Stimulated activated CD4-positive, alpha-beta T cell treated with anti-CD3 and anti-CD28 coated beads, Interleukin-4, amount 100 ng/mL, for 24 hours (primary cell): ENCODE data around the gene MUC5AC.
"Not testable (repeated sequence)": the region's sequence is repeated elsewhere in the genome, so short reads cannot be mapped to it uniquely, and the experiment has no call there.

Source experiments
- DNase-seq: peaks from one replicate; pipeline ENCODE4 v3.0.0-alpha.2; 2020

Gene MUC5AC

GRCh38 chr11:1178201-1178885 is 20.6 kb downstream of the MUC5AC start:
- no peak for DNase-seq

DNA sequence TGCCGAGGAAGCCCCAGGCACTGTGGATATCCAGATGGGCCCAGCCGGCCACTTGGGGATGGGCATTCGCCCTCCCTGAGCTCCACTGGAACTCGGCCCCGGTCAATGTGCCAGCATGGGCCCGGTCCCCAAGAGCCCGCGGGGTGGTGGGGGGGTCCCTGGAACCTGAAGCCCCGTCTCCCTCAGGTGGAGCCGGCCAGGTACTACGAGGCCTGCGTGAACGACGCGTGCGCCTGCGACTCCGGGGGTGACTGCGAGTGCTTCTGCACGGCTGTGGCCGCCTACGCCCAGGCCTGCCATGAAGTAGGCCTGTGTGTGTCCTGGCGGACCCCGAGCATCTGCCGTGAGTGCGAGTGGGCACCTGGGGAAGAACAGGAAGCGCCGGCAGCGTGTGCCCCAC is 21.2 kb downstream of the MUC5AC start:
- no peak for DNase-seq

DNA sequence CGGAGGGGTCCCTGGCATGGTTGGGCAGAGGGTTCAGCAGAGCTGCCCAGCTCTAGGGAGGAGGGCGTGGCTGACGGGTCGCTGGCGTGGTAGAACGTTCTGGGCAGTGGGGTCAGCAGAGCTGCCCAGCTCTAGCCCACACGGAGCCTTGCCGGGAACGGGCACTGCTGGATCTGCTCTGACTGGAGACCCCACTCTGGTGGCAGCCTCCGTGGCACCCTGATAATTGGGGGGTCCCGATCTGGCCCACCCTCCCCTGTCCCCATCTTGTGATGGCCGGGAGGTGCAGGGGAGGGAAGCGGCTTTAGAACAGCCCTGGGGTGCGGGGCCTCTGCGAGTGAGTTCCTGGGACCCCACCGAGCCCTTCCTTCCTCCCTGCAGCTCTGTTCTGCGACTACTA is 21.9 kb downstream of the MUC5AC start:
- no peak for DNase-seq

DNA sequence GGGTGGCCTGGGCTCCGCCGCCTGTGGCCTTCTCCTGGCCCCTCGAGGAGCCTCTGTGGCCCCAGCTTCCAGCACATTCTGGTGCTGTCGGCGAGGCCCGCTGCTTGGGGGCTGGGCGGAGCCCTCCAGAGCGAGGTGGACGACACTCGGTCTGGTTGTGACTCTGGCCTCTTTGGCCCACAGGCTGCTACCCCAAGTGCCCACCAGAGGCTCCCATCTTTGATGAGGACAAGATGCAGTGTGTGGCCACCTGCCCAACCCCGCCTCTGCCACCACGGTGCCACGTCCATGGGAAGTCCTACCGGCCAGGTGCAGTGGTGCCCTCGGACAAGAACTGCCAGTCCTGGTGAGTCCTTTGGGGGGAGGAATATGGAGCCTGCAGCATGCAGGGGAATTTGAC is 22.4 kb downstream of the MUC5AC start:
- DNase-seq, result no peak

DNA sequence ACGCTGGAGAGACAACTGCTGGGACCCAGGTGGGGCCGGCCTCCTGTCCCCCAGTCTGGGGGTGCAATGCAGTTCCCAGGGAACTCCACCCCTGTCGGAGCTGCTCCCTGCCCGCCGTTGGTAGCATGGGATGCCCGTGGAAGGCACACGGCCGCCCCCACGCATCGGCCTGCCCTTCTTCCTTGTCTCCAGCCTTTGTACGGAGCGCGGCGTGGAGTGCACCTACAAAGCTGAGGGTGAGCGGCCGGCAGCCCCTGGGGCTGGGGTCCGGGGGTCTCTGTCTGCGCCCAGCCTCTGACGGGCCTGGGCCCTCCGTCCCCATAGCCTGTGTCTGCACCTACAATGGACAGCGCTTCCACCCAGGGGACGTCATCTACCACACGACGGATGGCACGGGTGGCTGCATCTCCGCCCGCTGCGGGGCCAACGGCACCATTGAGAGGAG is 23.2 kb downstream of the MUC5AC start:
- no peak for DNase-seq

DNA sequence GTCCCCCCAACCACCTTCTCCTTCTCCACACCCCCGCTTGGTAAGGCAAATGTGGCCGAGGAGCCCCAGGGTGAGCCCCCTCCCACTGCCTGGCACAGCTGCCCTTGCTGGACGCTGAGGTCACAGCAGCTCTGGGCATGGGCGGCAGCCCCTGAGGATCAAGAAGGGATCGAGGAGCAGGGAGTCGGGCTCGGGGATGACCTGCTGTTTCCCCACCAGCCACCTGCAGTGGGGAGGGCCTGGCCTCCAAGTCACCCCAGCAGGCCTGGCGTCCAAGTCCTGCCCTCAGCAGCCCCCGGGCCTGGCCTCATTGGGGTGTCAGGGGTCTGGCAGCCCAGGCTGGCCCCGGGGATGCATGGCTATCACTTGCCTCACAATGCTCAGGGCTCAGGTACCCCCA is 23.7 kb downstream of the MUC5AC start:
- no peak for DNase-seq

- no peak for DNase-seq
Observed at GRCh38 chr11:1181853-1182535, 24.2 kb downstream of the MUC5AC start.

DNA sequence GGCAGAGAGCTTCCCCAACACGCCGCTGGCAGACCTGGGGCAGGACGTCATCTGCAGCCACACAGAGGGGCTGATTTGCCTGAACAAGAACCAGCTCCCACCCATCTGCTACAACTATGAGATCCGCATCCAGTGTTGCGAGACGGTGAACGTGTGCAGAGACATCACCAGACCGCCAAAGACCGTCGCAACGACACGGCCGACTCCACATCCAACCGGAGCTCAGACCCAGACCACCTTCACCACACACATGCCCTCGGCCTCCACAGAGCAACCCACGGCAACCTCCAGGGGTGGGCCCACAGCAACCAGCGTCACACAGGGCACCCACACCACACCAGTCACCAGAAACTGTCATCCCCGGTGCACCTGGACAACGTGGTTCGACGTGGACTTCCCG is 26.4 kb downstream of the MUC5AC start:
- not testable (repeated sequence) for DNase-seq

DNA sequence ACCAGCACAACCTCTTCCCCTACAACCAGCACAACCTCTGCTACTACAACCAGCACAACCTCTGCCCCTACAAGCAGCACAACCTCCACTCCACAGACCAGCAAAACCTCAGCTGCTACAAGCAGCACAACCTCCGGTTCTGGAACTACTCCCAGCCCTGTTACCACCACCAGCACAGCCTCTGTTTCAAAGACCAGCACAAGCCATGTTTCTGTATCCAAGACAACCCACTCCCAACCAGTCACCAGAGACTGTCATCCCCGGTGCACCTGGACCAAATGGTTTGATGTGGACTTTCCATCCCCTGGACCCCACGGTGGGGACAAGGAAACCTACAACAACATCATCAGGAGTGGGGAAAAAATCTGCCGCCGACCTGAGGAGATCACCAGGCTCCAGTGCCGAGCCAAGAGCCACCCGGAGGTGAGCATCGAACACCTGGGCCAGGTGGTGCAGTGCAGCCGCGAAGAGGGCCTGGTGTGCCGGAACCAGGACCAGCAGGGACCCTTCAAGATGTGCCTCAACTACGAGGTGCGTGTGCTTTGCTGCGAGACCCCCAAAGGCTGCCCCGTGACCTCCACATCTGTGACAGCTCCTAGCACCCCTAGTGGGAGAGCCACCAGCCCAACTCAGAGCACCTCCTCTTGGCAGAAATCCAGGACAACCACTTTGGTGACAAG is 30.8 kb downstream of the MUC5AC start:
- not testable (repeated sequence) for DNase-seq

DNA sequence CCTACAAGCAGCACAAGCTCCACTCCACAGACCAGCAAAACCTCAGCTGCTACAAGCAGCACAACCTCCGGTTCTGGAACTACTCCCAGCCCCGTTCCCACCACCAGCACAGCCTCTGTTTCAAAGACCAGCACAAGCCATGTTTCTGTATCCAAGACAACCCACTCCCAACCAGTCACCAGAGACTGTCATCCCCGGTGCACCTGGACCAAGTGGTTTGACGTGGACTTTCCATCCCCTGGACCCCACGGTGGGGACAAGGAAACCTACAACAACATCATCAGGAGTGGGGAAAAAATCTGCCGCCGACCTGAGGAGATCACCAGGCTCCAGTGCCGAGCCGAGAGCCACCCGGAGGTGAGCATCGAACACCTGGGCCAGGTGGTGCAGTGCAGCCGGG is 32.1 kb downstream of the MUC5AC start:
- not testable (repeated sequence) for DNase-seq

DNA sequence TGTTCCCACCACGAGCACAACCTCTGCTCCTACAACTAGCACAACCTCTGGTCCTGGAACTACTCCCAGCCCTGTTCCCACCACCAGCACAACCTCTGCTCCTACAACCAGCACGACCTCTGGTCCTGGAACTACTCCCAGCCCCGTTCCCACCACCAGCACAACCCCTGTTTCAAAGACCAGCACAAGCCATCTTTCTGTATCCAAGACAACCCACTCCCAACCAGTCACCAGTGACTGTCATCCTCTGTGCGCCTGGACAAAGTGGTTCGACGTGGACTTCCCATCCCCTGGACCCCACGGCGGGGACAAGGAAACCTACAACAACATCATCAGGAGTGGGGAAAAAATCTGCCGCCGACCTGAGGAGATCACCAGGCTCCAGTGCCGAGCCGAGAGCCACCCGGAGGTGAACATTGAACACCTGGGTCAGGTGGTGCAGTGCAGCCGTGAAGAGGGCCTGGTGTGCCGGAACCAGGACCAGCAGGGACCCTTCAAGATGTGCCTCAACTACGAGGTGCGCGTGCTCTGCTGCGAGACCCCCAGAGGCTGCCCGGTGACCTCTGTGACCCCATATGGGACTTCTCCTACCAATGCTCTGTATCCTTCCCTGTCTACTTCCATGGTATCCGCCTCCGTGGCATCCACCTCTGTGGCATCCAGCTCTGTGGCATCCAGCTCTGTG is 34.2 kb downstream of the MUC5AC start:
- not testable (repeated sequence) for DNase-seq

DNA sequence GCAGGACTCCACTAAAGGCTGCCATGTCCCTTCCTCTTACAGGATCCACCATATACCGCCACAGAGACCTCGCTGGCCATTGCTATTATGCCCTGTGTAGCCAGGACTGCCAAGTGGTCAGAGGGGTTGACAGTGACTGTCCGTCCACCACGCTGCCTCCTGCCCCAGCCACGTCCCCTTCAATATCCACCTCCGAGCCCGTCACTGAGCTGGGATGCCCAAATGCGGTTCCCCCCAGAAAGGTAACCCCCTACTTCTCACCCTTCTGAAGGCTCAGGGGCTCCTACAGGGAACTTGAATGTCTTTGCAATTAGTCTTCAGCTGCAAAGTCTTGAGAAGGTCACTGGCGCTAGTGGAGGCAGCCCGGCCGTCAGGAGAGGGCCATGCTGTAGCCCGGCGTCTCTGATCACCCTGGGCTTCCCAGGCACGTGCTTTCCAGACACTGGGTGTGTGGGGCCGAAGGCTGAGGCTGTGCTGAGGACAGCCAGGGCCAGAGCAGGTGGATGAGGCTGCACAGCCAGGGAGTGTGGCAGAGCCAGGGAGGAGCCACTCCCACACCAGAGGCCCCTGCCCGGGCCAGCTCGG is 35.1 kb downstream of the MUC5AC start:
- DNase-seq, result no peak

DNA sequence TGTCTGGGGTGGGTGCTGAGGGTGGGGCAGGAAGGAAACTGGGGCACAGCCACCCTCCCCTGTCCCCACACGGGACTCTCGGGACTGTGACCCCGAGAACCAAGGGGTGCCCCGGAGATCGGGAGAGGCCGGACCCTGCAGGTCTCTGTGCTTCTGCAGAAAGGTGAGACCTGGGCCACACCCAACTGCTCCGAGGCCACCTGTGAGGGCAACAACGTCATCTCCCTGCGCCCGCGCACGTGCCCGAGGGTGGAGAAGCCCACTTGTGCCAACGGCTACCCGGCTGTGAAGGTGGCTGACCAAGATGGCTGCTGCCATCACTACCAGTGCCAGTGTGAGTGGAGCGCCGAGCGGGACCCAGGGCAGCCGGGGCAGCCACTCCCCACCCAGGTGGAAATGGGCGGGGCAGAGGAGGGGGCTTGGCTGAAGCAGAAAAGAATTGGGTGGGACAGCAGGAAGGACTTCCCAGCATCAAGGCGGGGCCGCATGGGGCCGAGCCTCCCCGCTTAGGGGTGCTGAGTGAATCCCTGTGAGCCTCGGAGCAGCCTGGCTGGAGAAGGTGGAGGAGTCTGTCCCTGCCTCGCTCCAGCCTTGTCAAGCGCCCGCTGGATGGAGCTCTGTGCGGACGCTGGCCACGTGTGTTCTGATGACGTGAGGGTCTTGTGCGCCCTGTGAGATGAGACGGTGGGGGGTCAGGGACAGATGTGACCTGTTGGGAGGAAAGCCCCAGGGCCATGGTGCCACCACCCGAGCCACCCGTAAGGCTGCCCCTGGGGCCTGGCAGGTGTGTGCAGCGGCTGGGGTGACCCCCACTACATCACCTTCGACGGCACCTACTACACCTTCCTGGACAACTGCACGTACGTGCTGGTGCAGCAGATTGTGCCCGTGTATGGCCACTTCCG is 35.8 kb downstream of the MUC5AC start:
- no peak for DNase-seq

- DNase-seq, result no peak
Observed at GRCh38 chr11:1194231-1194976, 36.7 kb downstream of the MUC5AC start.

- no peak for DNase-seq
Observed at GRCh38 chr11:1194977-1195681, 37.4 kb downstream of the MUC5AC start.

GRCh38 chr11:1195682-1196515 is 38.1 kb downstream of the MUC5AC start:
- DNase-seq, result no peak

GRCh38 chr11:1196516-1197391 is 39.0 kb downstream of the MUC5AC start:
- DNase-seq, result no peak

GRCh38 chr11:1197431-1197885 is 39.7 kb downstream of the MUC5AC start:
- no peak for DNase-seq
